Measurements from ENCODE around the gene HTT-AS.

Gene HTT-AS

GRCh38 chr4:3030566-3031356 is 43.6 kb downstream of the HTT-AS start:
- no peak for DNase-seq (ENCODE audit: low read depth)

DNA sequence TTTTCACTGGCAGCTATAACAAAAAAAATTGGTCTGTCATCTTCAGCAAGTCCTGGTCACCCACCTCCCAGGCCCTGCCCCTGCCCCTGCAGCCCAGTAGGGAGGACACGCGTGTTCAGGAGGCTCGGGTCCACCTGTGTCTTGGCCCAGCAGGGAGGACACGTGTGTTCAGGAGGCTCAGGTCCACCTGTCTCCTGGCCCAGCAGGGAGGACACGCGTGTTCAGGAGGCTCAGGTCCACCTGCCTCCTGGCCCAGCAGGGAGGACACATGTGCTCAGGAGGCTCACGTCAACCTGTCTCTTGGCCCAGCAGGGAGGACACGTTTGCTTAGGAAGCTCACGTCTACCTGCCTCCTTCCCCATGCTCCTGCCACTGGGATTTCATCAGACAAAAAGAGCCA is 44.9 kb downstream of the HTT-AS start:
- DNase-seq (ENCODE audit: low read depth) = no peak

DNA sequence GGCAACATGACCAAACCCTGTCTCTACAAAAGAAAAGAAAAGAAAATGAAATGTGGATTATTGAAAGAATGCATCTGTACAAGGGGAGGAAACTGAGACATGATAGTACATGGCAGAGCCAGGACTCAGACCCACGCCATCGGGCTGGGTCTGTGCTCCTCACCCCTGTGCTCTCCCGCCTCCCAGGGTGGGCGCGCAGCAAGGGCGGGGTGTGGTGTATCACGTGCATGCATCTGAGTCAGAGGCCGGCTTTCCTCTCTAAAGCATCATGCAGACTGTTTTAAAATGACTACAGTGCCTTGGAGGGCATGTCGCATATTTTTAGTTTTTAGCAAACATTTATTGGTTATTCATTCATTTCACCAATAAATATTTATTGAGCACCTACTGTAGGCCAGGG is 47.8 kb downstream of the HTT-AS start:
- DNase-seq (ENCODE audit: low read depth) = no peak

- DNase-seq (ENCODE audit: low read depth) = no peak
Measured at GRCh38 chr4:3025881-3026280, 48.5 kb downstream of the HTT-AS start.

- no peak for DNase-seq (ENCODE audit: low read depth)
Measured at GRCh38 chr4:3022651-3023050, 51.7 kb downstream of the HTT-AS start.

- no peak for DNase-seq (ENCODE audit: low read depth)
Measured at GRCh38 chr4:3022112-3022511, 52.2 kb downstream of the HTT-AS start.

- no peak for DNase-seq (ENCODE audit: low read depth)
Measured at GRCh38 chr4:3021627-3022026, 52.7 kb downstream of the HTT-AS start.

- DNase-seq (ENCODE audit: low read depth) = no peak
Measured at GRCh38 chr4:3021127-3021526, 53.2 kb downstream of the HTT-AS start.

DNA sequence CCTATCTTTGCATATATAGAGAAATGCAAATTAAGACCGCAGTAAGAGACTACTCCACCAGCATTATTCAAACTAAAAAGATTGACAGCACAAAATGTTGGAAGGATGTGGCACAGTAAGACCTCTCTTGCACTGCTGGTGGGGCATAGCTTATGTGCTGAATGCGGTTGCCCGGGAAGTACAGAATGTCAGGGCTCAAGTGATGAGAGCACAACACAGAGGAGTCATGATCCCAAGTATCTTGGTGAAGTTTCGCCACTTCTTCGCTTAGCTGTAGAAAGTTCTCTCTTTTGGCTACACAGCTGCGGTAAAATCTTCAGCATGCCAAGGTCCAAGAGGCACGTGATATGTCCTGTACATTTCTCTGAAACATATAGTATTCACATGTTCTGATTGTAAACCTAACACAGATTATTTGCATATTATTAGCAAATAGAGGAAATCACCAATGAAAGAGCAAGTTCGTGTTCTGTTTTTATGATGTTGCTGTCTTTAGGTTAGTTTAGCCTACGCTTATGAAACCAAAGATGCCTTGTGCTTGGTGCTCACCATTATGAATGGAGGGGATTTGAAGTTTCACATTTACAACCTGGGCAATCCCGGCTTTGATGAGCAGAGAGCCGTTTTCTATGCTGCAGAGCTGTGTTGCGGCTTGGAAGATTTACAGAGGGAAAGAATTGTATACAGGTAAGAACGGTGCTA is 55.0 kb downstream of the HTT-AS start:
- no peak for DNase-seq (ENCODE audit: low read depth)

GRCh38 chr4:3017504-3017903 is 56.8 kb downstream of the HTT-AS start:
- DNase-seq (ENCODE audit: low read depth) = no peak

DNA sequence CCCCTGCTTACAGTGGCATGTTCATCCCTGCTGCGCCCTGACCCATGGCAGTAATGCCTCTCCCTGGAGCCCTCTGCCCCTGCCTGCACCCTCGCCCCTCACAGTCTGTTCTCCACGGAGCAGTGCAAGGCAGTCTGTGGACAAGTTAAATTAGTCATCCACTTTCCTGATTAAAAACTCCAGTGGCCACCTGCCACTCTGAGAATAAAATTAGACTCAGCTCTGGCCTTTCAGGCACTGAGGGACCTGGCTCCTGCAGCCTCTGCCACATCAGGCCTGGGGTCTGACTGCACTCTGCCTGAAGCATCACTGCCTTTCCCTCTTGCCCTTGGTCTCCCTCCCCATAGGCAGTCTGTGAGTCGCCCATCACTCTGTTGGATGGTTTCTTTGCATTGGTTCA is 57.4 kb downstream of the HTT-AS start:
- DNase-seq (ENCODE audit: low read depth) = no peak

DNA sequence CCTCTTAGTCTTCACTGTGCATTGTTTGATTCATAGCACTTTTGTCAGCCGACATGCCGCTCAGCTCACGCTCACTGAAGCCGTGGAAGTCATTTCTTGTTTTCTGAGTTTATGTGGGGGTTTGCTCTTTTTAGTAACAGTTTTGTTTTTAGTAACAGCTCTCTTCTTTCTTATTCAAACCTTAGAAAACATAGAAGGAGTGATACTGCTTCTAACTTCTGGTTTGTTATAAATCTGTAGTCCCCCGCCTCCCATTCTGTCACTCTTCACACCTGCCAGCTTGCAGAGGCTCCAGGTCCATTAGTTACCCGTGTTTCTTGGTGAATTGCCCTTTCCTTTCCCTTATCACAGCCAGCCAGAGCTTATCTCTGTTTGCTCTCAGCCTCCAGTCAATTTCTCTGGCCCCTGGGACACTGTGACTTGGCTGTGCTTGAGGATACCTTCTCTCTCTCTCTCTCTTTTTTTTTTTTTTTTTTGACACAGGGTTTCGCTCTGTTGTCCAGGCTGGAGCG is 60.4 kb downstream of the HTT-AS start:
- no peak for DNase-seq (ENCODE audit: low read depth)
